ENCODE data around the gene DYNLT4. TPM values are rescaled to one million over a fixed set of nuclear protein-coding genes. Genes with fewer than 3 reads are reported as not detected.

The DYNLT4 gene
- total and polyA plus RNA-seq, 9 donors = 0.14 to 0.58 (median 0.29) TPM; not detected in 1

DNA sequence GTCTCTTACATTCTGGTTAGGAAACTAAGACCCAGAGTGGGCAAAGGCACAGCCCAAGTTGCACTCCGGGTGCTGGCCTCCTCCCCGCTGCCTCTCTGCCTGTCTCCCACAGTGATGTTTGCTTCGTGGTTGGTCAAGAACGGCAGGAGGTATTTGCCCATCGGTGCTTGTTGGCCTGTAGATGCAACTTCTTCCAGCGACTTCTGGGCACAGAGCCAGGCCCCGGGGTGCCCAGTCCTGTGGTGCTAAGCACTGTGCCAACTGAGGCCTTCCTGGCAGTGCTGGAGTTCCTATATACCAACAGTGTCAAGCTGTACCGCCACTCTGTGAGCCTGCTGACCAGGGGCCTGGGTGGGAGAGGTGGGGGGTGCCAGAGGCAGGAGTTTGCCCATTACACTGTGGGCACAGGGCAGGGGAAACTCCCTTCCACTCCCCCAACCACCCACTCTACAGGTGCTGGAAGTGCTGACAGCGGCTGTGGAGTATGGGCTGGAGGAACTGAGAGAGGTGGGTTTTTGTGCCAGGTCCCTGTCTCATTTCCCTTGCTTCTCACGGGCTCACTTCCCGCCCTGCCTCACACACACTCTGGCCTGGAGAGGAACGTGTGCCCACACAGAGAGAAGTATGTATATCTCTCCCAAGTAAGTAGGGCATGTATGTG lies 3.1 kb upstream of the DYNLT4 start:
- WGBS (ENCODE audit: insufficient coverage) = 59% methylated on average over 7 of the region's 12 CpGs
- H3K4me1 ChIP-seq (ENCODE audit: control insufficient read depth, insufficient read depth, low read length) = peaks cover 76% of the 10 kb centered on the region
- peak; percentile 45 for DNase-seq

DNA sequence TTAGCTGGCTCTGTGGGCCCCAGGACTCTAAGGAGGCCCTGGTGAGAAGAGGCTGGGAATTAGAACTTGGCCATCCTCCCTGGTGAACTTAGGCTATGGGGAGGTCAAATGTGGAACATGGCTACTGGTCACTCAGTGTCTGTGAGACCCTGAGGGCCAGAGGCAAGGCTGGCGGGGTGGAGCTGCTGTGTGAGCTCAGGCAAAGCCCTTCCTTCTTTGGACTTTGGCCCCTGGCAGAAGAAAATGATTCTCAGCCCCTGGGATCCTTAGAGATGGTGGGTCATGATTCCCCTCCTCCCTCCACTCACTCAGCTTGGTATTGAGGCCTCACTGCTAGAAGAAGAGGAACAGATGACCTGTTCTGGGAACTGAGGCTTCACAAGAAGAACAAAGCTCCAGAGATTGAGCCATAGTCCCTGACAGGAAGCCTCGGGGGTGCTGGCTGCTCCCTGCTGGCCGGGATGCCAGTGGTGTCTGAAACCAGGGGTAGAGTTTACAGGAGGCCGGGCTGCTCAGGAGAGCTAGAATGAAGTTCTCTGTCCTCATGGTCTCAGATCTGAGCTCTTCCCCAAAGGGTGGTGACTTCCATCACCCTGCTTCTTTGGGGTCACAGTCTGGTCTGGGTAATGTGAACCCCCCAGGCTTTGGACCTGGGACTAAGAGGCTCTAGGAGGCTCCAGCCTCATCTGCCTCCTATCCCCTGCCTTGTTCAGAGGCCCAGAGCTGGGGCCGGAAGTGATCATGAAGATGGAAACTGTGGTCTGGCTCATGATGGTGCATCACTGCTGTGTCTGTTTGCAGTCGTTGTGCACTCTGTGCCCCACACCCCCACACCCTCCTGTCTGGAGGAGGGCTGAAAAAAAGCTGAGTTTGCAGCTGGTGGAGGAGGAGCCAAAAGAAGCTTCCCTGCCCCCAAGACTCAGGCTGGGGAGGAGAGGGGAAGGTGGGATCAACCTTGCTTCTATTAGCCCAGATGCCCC lies 2.1 kb upstream of the DYNLT4 start:
- Histone ChIP-seq H3K4me1 (ENCODE audit: control insufficient read depth, insufficient read depth, low read length) (peaks cover 77% of the 10 kb centered on the region), H3K4me3 (ENCODE audit: low read length) (peak overlapping the region; percentile 32), H3K27ac (ENCODE audit: low read length) (peak overlapping the region; percentile 99), H3K27me3 (ENCODE audit: control insufficient read depth, insufficient read depth, low read length) (no peaks in the 10 kb centered on the region), H3K36me3 (ENCODE audit: control insufficient read depth, insufficient read depth, low read length) (peaks cover 29% of the 10 kb centered on the region), H3K9me3 (replicated peaks; ENCODE audit: control insufficient read depth, low read depth, low read length) (no peaks in the 10 kb centered on the region)
- WGBS (ENCODE audit: insufficient coverage) = 10% methylated on average over 2 of the region's 6 CpGs
- DNase-seq = peak; percentile 88

More for the DNA sequence above, 3.1 kb upstream of the DYNLT4 start:
- H3K9me3 ChIP-seq (replicated peaks; ENCODE audit: control insufficient read depth, low read depth, low read length) = no peaks in the 10 kb centered on the region
- H3K27me3 ChIP-seq (ENCODE audit: control insufficient read depth, insufficient read depth, low read length) = no peaks in the 10 kb centered on the region
- no peak overlapping the region for H3K4me3 ChIP-seq (ENCODE audit: low read length)
- peaks cover 20% of the 10 kb centered on the region for H3K36me3 ChIP-seq (ENCODE audit: control insufficient read depth, insufficient read depth, low read length)
- H3K27ac ChIP-seq (ENCODE audit: low read length) = peak overlapping the region; percentile 99

- Histone ChIP-seq H3K4me1 (ENCODE audit: control insufficient read depth, insufficient read depth, low read length) (peaks cover 83% of the 10 kb centered on the region), H3K9me3 (replicated peaks; ENCODE audit: control insufficient read depth, low read depth, low read length) (no peaks in the 10 kb centered on the region), H3K27ac (ENCODE audit: low read length) (peak within 1 kb of the TSS; percentile 99), H3K36me3 (ENCODE audit: control insufficient read depth, insufficient read depth, low read length) (peaks cover 38% of the 10 kb centered on the region), H3K4me3 (ENCODE audit: low read length) (peak within 1 kb of the TSS; percentile 32), H3K27me3 (ENCODE audit: control insufficient read depth, insufficient read depth, low read length) (no peaks in the 10 kb centered on the region)
- DNase-seq = peak; percentile 97
- WGBS (ENCODE audit: insufficient coverage) = 12% methylated on average over 21 of the region's 23 CpGs
These were observed 1.1 kb upstream of the DYNLT4 start, which contains the start of gene BTBD19 for GRCh38 chr1:44808063-44808937. Gene BTBD19 (plus strand): TSS chr1:44808523. CDS start chr1:44808821, 298 bp downstream.

DNA sequence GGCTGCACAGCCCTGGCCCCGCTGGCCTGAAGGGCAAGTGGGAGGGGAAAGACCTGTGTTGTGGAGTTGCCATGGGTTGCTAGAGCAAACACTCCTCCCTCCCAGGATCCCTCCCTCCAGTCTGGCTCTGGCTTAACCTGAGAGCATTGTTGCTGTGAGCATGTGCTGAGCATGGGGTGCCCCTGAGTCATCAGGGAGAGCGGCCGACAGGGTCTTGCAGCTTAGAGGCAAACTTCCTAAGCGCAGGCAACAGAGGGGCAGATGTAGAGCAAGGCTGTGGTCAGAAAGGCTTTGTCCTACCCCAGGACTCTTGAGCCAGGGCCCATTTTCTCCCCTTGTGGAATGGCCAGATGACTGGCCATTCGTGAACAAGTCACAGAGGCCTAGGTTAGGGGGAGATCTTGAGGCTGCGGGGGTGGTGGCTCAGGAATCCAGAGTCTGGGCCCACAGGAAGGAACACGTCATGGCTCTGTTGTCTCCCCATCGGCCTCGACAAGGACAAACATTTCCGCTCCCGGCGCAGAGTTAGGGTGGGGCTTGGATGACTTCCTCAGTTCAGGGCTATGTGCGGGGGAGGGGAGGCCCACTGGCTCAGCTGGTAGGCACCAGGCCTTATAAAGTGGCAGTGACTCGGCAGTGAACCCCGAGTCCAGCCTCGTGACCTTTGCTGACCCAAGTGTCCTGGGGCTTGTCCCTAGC lies 362 bp upstream of the DYNLT4 start:
- peaks cover 46% of the 10 kb centered on the region for H3K36me3 ChIP-seq (ENCODE audit: control insufficient read depth, insufficient read depth, low read length)
- H3K4me3 ChIP-seq (ENCODE audit: low read length) = no peak overlapping the region
- DNase-seq = peak; percentile 99
- WGBS (ENCODE audit: insufficient coverage) = 6% methylated on average over 12 of the region's 16 CpGs
- H3K27ac ChIP-seq (ENCODE audit: low read length) = peak overlapping the region; percentile 99
- H3K4me1 ChIP-seq (ENCODE audit: control insufficient read depth, insufficient read depth, low read length) = peaks cover 84% of the 10 kb centered on the region
- H3K27me3 ChIP-seq (ENCODE audit: control insufficient read depth, insufficient read depth, low read length) = no peaks in the 10 kb centered on the region
- H3K9me3 ChIP-seq (replicated peaks; ENCODE audit: control insufficient read depth, low read depth, low read length) = no peaks in the 10 kb centered on the region

DNA sequence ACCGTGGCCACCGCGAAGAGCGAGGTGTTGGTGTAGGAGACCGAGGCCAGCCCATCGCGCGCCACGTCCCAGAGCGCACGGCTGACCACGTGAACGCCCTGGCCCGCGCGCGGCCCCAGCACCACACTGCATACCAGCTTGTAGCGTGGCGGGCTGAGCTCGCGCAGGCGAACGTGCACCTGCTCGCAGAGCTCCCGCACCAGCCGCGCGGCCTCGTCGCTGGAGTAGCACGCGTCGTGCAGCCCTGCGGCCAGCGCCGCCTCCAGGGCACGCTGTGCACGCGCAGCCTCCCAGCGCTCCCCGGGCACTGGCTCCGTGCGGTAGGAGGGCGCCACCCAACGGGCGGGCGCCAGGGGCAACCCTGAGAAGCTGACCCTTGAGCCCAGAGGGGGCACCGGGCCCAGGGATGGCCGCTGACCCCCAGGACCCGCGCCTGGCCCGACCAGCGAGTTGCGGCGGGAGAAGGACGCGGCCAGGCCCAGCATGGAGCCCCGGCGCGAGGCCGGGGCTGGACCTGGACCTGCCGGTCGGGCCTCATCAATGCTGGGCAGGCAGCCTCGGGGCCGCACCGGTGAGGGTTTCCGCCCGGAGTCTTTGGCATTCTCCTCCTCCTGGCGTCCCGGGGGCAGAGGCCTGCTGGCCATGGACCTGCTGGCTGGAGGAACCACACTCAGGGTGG lies 987 bp downstream of the DYNLT4 start:
- WGBS (ENCODE audit: insufficient coverage) = 89% methylated on average over 62 of the region's 70 CpGs
- no peaks in the 10 kb centered on the region for H3K27me3 ChIP-seq (ENCODE audit: control insufficient read depth, insufficient read depth, low read length)
- H3K36me3 ChIP-seq (ENCODE audit: control insufficient read depth, insufficient read depth, low read length) = peaks cover 46% of the 10 kb centered on the region
- peaks cover 87% of the 10 kb centered on the region for H3K4me1 ChIP-seq (ENCODE audit: control insufficient read depth, insufficient read depth, low read length)
- DNase-seq = peak; percentile 16
- no peaks in the 10 kb centered on the region for H3K9me3 ChIP-seq (replicated peaks; ENCODE audit: control insufficient read depth, low read depth, low read length)
- no peak overlapping the region for H3K4me3 ChIP-seq (ENCODE audit: low read length)
- peak overlapping the region; percentile 99 for H3K27ac ChIP-seq (ENCODE audit: low read length)

DNA sequence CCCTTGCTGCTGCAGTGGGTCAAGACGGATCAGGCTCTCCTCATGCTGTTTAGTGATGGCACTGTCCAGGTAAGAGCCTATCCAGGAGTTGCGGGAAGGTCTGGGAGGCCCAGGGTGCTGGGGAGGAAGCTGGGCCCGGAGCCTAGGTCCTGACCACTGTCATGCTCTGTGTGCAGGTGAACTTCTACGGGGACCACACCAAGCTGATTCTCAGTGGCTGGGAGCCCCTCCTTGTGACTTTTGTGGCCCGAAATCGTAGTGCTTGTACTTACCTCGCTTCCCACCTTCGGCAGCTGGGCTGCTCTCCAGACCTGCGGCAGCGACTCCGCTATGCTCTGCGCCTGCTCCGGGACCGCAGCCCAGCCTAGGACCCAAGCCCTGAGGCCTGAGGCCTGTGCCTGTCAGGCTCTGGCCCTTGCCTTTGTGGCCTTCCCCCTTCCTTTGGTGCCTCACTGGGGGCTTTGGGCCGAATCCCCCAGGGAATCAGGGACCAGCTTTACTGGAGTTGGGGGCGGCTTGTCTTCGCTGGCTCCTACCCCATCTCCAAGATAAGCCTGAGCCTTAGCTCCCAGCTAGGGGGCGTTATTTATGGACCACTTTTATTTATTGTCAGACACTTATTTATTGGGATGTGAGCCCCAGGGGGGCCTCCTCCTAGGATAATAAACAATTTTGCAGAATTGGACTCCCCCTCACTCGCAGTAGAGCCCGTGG lies 1.7 kb downstream of the DYNLT4 start:
- H3K9me3 ChIP-seq (replicated peaks; ENCODE audit: control insufficient read depth, low read depth, low read length) = no peaks in the 10 kb centered on the region
- no peak overlapping the region for H3K4me3 ChIP-seq (ENCODE audit: low read length)
- peaks cover 46% of the 10 kb centered on the region for H3K36me3 ChIP-seq (ENCODE audit: control insufficient read depth, insufficient read depth, low read length)
- H3K4me1 ChIP-seq (ENCODE audit: control insufficient read depth, insufficient read depth, low read length) = peaks cover 89% of the 10 kb centered on the region
- no peaks in the 10 kb centered on the region for H3K27me3 ChIP-seq (ENCODE audit: control insufficient read depth, insufficient read depth, low read length)
- no peak overlapping the region for H3K27ac ChIP-seq (ENCODE audit: low read length)
- peak; percentile 38 for DNase-seq
- WGBS (ENCODE audit: insufficient coverage) = 86% methylated on average over 18 of the region's 20 CpGs

DNA sequence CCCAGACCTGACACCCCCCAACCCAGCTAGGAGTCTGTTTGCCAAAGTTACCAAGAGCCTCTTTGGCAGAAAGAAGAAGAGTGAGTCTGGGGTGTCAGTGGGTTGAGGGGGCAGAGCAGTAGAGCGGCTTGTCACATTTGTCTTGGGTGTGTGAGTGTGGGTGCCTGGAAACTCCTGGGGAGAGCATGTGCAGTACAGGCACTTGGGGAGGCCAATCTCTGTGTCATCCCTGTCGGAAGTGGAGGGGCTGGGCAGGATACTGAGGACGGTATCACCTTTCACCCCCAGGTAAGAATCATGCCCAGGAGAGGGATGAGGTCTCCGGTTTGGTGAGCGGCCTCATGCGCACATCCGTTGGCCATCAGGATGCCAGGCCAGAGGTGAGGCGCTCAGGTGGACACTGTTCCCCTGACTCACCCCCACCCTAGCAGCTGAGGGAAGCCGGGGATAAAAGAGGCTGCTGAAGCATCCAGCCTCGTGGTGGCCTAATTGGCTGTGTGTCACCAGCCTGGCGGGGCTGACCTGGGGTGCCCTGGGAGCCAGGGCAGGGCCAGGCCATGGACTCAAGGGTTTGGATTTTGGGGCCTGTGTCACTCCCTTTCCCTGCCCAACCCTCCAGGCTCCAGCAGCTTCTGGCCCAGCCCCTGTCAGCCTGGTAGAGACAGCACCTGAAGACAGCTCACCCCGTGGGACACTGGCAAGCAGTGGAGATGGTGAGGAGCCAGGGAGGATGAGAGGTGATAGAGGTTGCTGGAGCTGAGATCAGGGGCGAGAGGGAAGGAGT lies 3.6 kb downstream of the DYNLT4 start:
- Histone ChIP-seq H3K27me3 (ENCODE audit: control insufficient read depth, insufficient read depth, low read length) (no peaks in the 10 kb centered on the region), H3K9me3 (replicated peaks; ENCODE audit: control insufficient read depth, low read depth, low read length) (no peaks in the 10 kb centered on the region), H3K4me1 (ENCODE audit: control insufficient read depth, insufficient read depth, low read length) (peaks cover 78% of the 10 kb centered on the region), H3K4me3 (ENCODE audit: low read length) (no peak overlapping the region), H3K27ac (ENCODE audit: low read length) (peak overlapping the region; percentile 90), H3K36me3 (ENCODE audit: control insufficient read depth, insufficient read depth, low read length) (peaks cover 46% of the 10 kb centered on the region)
- 79% methylated on average over 6 of the region's 13 CpGs for WGBS (ENCODE audit: insufficient coverage)
- DNase-seq = no peak

DNA sequence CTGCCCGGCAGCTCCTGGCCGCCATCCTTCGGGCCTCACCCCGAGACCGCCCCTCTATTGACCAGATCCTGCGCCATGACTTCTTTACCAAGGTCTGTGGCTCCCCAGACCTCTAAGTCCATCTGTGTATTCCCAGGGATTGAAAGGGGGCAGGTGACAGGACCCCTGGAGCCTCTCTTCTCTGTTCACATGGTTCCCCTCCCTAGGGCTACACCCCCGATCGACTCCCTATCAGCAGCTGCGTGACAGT lies 4.2 kb downstream of the DYNLT4 start:
- DNase-seq = no peak
- Histone ChIP-seq H3K27ac (ENCODE audit: low read length) (peak overlapping the region; percentile 90), H3K36me3 (ENCODE audit: control insufficient read depth, insufficient read depth, low read length) (peaks cover 46% of the 10 kb centered on the region), H3K27me3 (ENCODE audit: control insufficient read depth, insufficient read depth, low read length) (no peaks in the 10 kb centered on the region), H3K4me3 (ENCODE audit: low read length) (no peak overlapping the region), H3K9me3 (replicated peaks; ENCODE audit: control insufficient read depth, low read depth, low read length) (no peaks in the 10 kb centered on the region), H3K4me1 (ENCODE audit: control insufficient read depth, insufficient read depth, low read length) (peaks cover 73% of the 10 kb centered on the region)
- 87% methylated on average over 6 of the region's 9 CpGs for WGBS (ENCODE audit: insufficient coverage)

All from muscle of leg (tissue), 11 donors.